ENCODE data around the gene PPDPF. TPM values are rescaled to one million over a fixed set of nuclear protein-coding genes. Genes with fewer than 3 reads are reported as not detected.

The PPDPF gene
- total RNA-seq, 2 experiments from 2014 or later, result 34.9 to 117 TPM

- Histone ChIP-seq H3K4me2 (ENCODE audit: low read length) (no peak overlapping the region), H4K20me1 (ENCODE audit: insufficient read depth, low read length) (no peaks in the 10 kb centered on the region), H3K9me3 (ENCODE audit: low read length) (no peaks in the 10 kb centered on the region), H3K27ac (ENCODE audit: low read depth, low read length, poor library complexity, severe bottlenecking) (no peak overlapping the region), H3K36me3 (ENCODE audit: insufficient read depth, low read length) (no peaks in the 10 kb centered on the region), H3K4me1 (ENCODE audit: insufficient read depth, low read length, poor library complexity, severe bottlenecking) (no peaks in the 10 kb centered on the region), H3K79me2 (ENCODE audit: insufficient read depth, low read depth, low read length) (no peaks in the 10 kb centered on the region), H2AFZ (ENCODE audit: low read length) (no peak overlapping the region), H3K9me2 (ENCODE audit: insufficient read depth, low read length) (no peaks in the 10 kb centered on the region), H3K4me3 (ENCODE audit: low read depth, low read length, poor library complexity, severe bottlenecking) (no peak overlapping the region)
- no peak for TF ChIP-seq EZH2phosphoT487 (IDR thresholded peaks at IDR 0.05; ENCODE audit: borderline replicate concordance, low read depth, low read length)
- TF ChIP-seq, protein P1, sequence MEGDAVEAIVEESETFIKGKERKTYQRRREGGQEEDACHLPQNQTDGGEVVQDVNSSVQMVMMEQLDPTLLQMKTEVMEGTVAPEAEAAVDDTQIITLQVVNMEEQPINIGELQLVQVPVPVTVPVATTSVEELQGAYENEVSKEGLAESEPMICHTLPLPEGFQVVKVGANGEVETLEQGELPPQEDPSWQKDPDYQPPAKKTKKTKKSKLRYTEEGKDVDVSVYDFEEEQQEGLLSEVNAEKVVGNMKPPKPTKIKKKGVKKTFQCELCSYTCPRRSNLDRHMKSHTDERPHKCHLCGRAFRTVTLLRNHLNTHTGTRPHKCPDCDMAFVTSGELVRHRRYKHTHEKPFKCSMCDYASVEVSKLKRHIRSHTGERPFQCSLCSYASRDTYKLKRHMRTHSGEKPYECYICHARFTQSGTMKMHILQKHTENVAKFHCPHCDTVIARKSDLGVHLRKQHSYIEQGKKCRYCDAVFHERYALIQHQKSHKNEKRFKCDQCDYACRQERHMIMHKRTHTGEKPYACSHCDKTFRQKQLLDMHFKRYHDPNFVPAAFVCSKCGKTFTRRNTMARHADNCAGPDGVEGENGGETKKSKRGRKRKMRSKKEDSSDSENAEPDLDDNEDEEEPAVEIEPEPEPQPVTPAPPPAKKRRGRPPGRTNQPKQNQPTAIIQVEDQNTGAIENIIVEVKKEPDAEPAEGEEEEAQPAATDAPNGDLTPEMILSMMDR (conservative IDR thresholded peaks at IDR 0.05; ENCODE audit: low read length), result no peak
- POLR2A ChIA-PET, result no interaction called here
- intact Hi-C loops (cut with micrococcal nuclease; ENCODE audit: unreplicated experiment), result no loop called here
- no peak for DNase-seq (ENCODE audit: low spot score)
- CTCF ChIA-PET (ENCODE audit: unreplicated experiment), result no interaction called here
- BruUV-seq (replicated peaks), result no TSS peak
These were observed 29.5 kb upstream of the PPDPF start for GRCh38 chr20:63491078-63491477.

DNA sequence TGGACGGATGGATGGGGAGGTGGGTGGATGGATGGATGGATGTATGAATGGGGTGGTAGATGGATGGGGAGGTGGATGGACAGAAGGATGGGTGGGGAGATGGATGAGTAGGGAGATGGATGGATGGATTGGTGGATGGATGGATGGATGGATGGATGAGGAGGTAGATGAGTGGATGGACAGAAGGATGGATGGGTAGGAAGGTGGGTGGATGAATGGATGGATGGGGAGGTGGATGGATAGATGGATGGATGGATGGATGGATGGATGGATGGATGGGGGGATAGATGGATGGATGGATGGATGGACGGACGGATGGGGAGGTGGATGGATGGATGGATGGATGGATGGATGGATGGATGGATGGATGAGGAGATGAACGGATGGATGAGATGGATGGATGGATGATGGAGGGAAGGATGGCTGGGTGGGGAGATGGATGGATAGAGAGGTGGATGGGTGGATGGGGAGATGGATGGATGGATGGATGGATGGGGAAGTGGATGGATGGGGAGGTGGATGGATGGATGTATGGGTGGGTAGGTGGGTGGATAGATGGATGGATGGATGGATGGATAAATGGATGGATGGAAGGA lies 28.8 kb upstream of the PPDPF start:
- Histone ChIP-seq H3K79me2 (ENCODE audit: insufficient read depth, low read depth, low read length) (no peaks in the 10 kb centered on the region), H3K9me2 (ENCODE audit: insufficient read depth, low read length) (no peaks in the 10 kb centered on the region), H3K9me3 (ENCODE audit: low read length) (no peaks in the 10 kb centered on the region), H3K27ac (ENCODE audit: low read depth, low read length, poor library complexity, severe bottlenecking) (no peak overlapping the region), H3K36me3 (ENCODE audit: insufficient read depth, low read length) (no peaks in the 10 kb centered on the region), H3K4me3 (ENCODE audit: low read depth, low read length, poor library complexity, severe bottlenecking) (no peak overlapping the region), H4K20me1 (ENCODE audit: insufficient read depth, low read length) (no peaks in the 10 kb centered on the region), H2AFZ (ENCODE audit: low read length) (no peak overlapping the region), H3K4me1 (ENCODE audit: insufficient read depth, low read length, poor library complexity, severe bottlenecking) (no peaks in the 10 kb centered on the region), H3K4me2 (ENCODE audit: low read length) (no peak overlapping the region)
- intact Hi-C loops (cut with micrococcal nuclease; ENCODE audit: unreplicated experiment), result no loop called here
- ChIA-PET CTCF (ENCODE audit: unreplicated experiment) (no interaction called here), POLR2A (no interaction called here)
- TF ChIP-seq EZH2phosphoT487 (IDR thresholded peaks at IDR 0.05; ENCODE audit: borderline replicate concordance, low read depth, low read length), result no peak
- TF ChIP-seq, protein P1 (conservative IDR thresholded peaks at IDR 0.05; ENCODE audit: low read length), result no peak
- BruUV-seq (replicated peaks), result no TSS peak
- DNase-seq (ENCODE audit: low spot score), result no peak

GRCh38 chr20:63492518-63492917 lies 28.0 kb upstream of the PPDPF start:
- POLR2A ChIA-PET, result no interaction called here
- TF ChIP-seq, protein P1 (conservative IDR thresholded peaks at IDR 0.05; ENCODE audit: low read length), result no peak
- TF ChIP-seq EZH2phosphoT487 (IDR thresholded peaks at IDR 0.05; ENCODE audit: borderline replicate concordance, low read depth, low read length), result no peak
- H3K4me1 ChIP-seq (ENCODE audit: insufficient read depth, low read length, poor library complexity, severe bottlenecking), result no peaks in the 10 kb centered on the region
- no peak for DNase-seq (ENCODE audit: low spot score)
- H3K79me2 ChIP-seq (ENCODE audit: insufficient read depth, low read depth, low read length), result no peaks in the 10 kb centered on the region
- H3K36me3 ChIP-seq (ENCODE audit: insufficient read depth, low read length), result no peaks in the 10 kb centered on the region
- H3K4me3 ChIP-seq (ENCODE audit: low read depth, low read length, poor library complexity, severe bottlenecking), result no peak overlapping the region
- intact Hi-C loops (cut with micrococcal nuclease; ENCODE audit: unreplicated experiment), result no loop called here
- no peaks in the 10 kb centered on the region for H3K9me2 ChIP-seq (ENCODE audit: insufficient read depth, low read length)
- no peak overlapping the region for H3K4me2 ChIP-seq (ENCODE audit: low read length)
- H4K20me1 ChIP-seq (ENCODE audit: insufficient read depth, low read length), result no peaks in the 10 kb centered on the region
- no peak overlapping the region for H3K27ac ChIP-seq (ENCODE audit: low read depth, low read length, poor library complexity, severe bottlenecking)
- no peaks in the 10 kb centered on the region for H3K9me3 ChIP-seq (ENCODE audit: low read length)
- no peak overlapping the region for H2AFZ ChIP-seq (ENCODE audit: low read length)
- CTCF ChIA-PET (ENCODE audit: unreplicated experiment), result no interaction called here
- no TSS peak for BruUV-seq (replicated peaks)

All from OCI-LY7 (cell line).